RPMI8226 (cell line): ENCODE results near the gene MAP4K1.
A peak's percentile ranks its signal among the peaks of the same experiment; 100 is the strongest.
"Not testable (repeated sequence)": the region's sequence is repeated elsewhere in the genome, so short reads cannot be mapped to it uniquely, and the experiment has no call there.

ENCODE experiments used
- DNase-seq: peaks from one replicate; pipeline ENCODE4 v3.0.0-alpha.2; 2015

Gene MAP4K1

GRCh38 chr19:38650911-38651584 is 33.3 kb upstream of the MAP4K1 start:
- no peak for DNase-seq

- no peak for DNase-seq
Observed at GRCh38 chr19:38650172-38650775, 32.5 kb upstream of the MAP4K1 start.

GRCh38 chr19:38649305-38650171 is 31.8 kb upstream of the MAP4K1 start:
- no peak for DNase-seq

GRCh38 chr19:38648769-38649304 is 31.1 kb upstream of the MAP4K1 start:
- DNase-seq = no peak

- no peak for DNase-seq
Observed at GRCh38 chr19:38647966-38648768, 30.4 kb upstream of the MAP4K1 start.

- DNase-seq = peak; percentile 95
Observed at GRCh38 chr19:38647368-38647965, 29.7 kb upstream of the MAP4K1 start, which contains the start of gene ACTN4. TSS of gene ACTN4 (plus strand) at chr19:38647649. CDS start at chr19:38647746, 97 bp downstream.

GRCh38 chr19:38644719-38645118 is 27.0 kb upstream of the MAP4K1 start:
- no peak for DNase-seq

- no peak for DNase-seq
Observed at GRCh38 chr19:38642176-38642575, 24.4 kb upstream of the MAP4K1 start.

- DNase-seq = no peak
Observed at GRCh38 chr19:38640368-38640767, 22.6 kb upstream of the MAP4K1 start.

- DNase-seq = no peak
Observed at GRCh38 chr19:38639679-38640078, 21.9 kb upstream of the MAP4K1 start.

GRCh38 chr19:38638461-38638860 is 20.7 kb upstream of the MAP4K1 start:
- DNase-seq = no peak

GRCh38 chr19:38635483-38636399 is 18.0 kb upstream of the MAP4K1 start:
- DNase-seq = no peak

GRCh38 chr19:38634757-38635482 is 17.2 kb upstream of the MAP4K1 start:
- DNase-seq = peak; percentile 61

GRCh38 chr19:38632476-38633213 is 14.9 kb upstream of the MAP4K1 start:
- no peak for DNase-seq

GRCh38 chr19:38631811-38632475 is 14.2 kb upstream of the MAP4K1 start:
- not testable (repeated sequence) for DNase-seq

- not testable (repeated sequence) for DNase-seq
Observed at GRCh38 chr19:38631301-38631700, 13.5 kb upstream of the MAP4K1 start.

- DNase-seq = no peak
Observed at GRCh38 chr19:38629568-38629967, 11.8 kb upstream of the MAP4K1 start.

GRCh38 chr19:38626401-38626800 is 8.6 kb upstream of the MAP4K1 start:
- DNase-seq = no peak

- DNase-seq = no peak
Observed at GRCh38 chr19:38624822-38625221, 7.1 kb upstream of the MAP4K1 start.
